H9 (cell line): ENCODE results near the gene FAM32A. TPM values are rescaled to one million over a fixed set of nuclear protein-coding genes. Genes with fewer than 3 reads are reported as not detected.

Experiments
- DNase-seq: peaks from one replicate; pipeline ENCODE4 v3.0.0-alpha.2; 2017
- H2AFZ ChIP-seq: one replicate; pipeline ENCODE4 v1.6.1; 2013; ENCODE audit warnings: mild to moderate bottlenecking, low read length, control low read depth, moderate library complexity
- H2AK5ac ChIP-seq: 2 replicates; pipeline ENCODE4 v1.6.1; 2013; ENCODE audit warnings: low read length, control low read depth, mixed read lengths; ENCODE audit not compliant: insufficient read length
- H2BK120ac ChIP-seq: one replicate; pipeline ENCODE4 v1.6.1; 2013; ENCODE audit warnings: low read depth, mild to moderate bottlenecking, low read length, control low read depth, inconsistent platforms; ENCODE audit not compliant: poor library complexity, severe bottlenecking
- H2BK12ac ChIP-seq: 2 replicates; pipeline ENCODE4 v1.6.1; 2013; ENCODE audit warnings: low read length, control low read depth, mixed read lengths, low read depth; ENCODE audit not compliant: insufficient read length
- H2BK15ac ChIP-seq: 2 replicates; pipeline ENCODE4 v1.6.1; 2013; ENCODE audit warnings: low read depth, low read length, control low read depth
- H2BK20ac ChIP-seq: one replicate; pipeline ENCODE4 v1.6.1; 2013; ENCODE audit warnings: low read depth, mild to moderate bottlenecking, low read length, control low read depth, inconsistent platforms; ENCODE audit not compliant: poor library complexity, severe bottlenecking
- H2BK5ac ChIP-seq: 2 replicates; pipeline ENCODE4 v1.6.1; 2013; ENCODE audit warnings: low read length, control low read depth, mixed read lengths; ENCODE audit not compliant: insufficient read length
- H3K14ac ChIP-seq: 2 replicates; pipeline ENCODE4 v1.6.1; 2013; ENCODE audit warnings: low read length, control low read depth; ENCODE audit not compliant: insufficient read depth
- H3K18ac ChIP-seq: 2 replicates; pipeline ENCODE4 v1.6.1; 2013; ENCODE audit warnings: low read depth, mild to moderate bottlenecking, mixed read lengths, low read length, control low read depth; ENCODE audit not compliant: insufficient read length
- H3K23ac ChIP-seq: 2 replicates; pipeline ENCODE4 v1.6.1; 2013; ENCODE audit warnings: low read length, control low read depth, mixed read lengths, low read depth; ENCODE audit not compliant: insufficient read length
- H3K23me2 ChIP-seq: 2 replicates; pipeline ENCODE4 v1.6.1; 2013; ENCODE audit warnings: low read depth, mild to moderate bottlenecking, mixed read lengths, low read length, control low read depth; ENCODE audit not compliant: insufficient read length, poor library complexity, severe bottlenecking
- H3K27ac ChIP-seq: 2 replicates; pipeline ENCODE4 v1.5.1; 2013; ENCODE audit warnings: low read length, control low read depth, mixed read lengths, low read depth; ENCODE audit not compliant: insufficient read length
- H3K27me3 ChIP-seq: 2 replicates; pipeline ENCODE4 v1.6.1; 2013; ENCODE audit warnings: low read length, control low read depth, inconsistent platforms; ENCODE audit not compliant: insufficient read depth
- H3K4ac ChIP-seq: 2 replicates; pipeline ENCODE4 v1.6.1; 2013; ENCODE audit warnings: low read depth, mild to moderate bottlenecking, control low read depth, inconsistent platforms, low read length, moderate library complexity
- H3K4me1 ChIP-seq: 2 replicates; pipeline ENCODE4 v1.6.1; 2013; ENCODE audit warnings: low read length, control low read depth, inconsistent platforms; ENCODE audit not compliant: insufficient read depth
- H3K4me2 ChIP-seq: 2 replicates; pipeline ENCODE4 v1.6.1; 2013; ENCODE audit warnings: low read length, control low read depth, mixed read lengths; ENCODE audit not compliant: insufficient read length, insufficient read depth
- H3K56ac ChIP-seq: 2 replicates; pipeline ENCODE4 v1.6.1; 2013; ENCODE audit warnings: low read depth, mild to moderate bottlenecking, mixed read lengths, low read length, control low read depth; ENCODE audit not compliant: insufficient read length
- H3K79me1 ChIP-seq: 2 replicates; pipeline ENCODE4 v1.6.1; 2013; ENCODE audit warnings: low read depth, mild to moderate bottlenecking, moderate library complexity, low read length, control low read depth, inconsistent platforms; ENCODE audit not compliant: insufficient read depth, poor library complexity, severe bottlenecking
- H3K79me2 ChIP-seq: 2 replicates; pipeline ENCODE4 v1.6.1; 2013; ENCODE audit warnings: low read length, control low read depth, inconsistent platforms; ENCODE audit not compliant: insufficient read depth
- H3K9ac ChIP-seq: 2 replicates; pipeline ENCODE4 v1.6.1; 2013; ENCODE audit warnings: low read length, control low read depth, mixed read lengths; ENCODE audit not compliant: insufficient read length; ENCODE audit errors: extremely low read depth
- H3K9me3 ChIP-seq: one replicate; pipeline ENCODE4 v1.6.1; 2013; ENCODE audit warnings: low read depth, low read length, inconsistent platforms; ENCODE audit not compliant: control insufficient read depth
- H3T11ph ChIP-seq: one replicate; pipeline ENCODE4 v1.6.1; 2013; ENCODE audit warnings: mild to moderate bottlenecking, low read length, control low read depth, inconsistent platforms
- H4K20me1 ChIP-seq: one replicate; pipeline ENCODE4 v1.6.1; 2013; ENCODE audit not compliant: control insufficient read depth, insufficient read length, insufficient read depth
- H4K5ac ChIP-seq: 2 replicates; pipeline ENCODE4 v1.6.1; 2013; ENCODE audit warnings: low read depth, mild to moderate bottlenecking, mixed read lengths, low read length, control low read depth; ENCODE audit not compliant: insufficient read length
- H4K8ac ChIP-seq: replicated peaks from 2 replicates; pipeline ENCODE4 v1.6.1; 2013; ENCODE audit warnings: low read length, control low read depth, mixed read lengths, low read depth; ENCODE audit not compliant: insufficient read length
- H4K91ac ChIP-seq: 2 replicates; pipeline ENCODE4 v1.6.1; 2013; ENCODE audit warnings: low read depth, mild to moderate bottlenecking, moderate library complexity, mixed read lengths, low read length, control low read depth; ENCODE audit not compliant: insufficient read length
- H3K27ac Mint-ChIP-seq, 3 experiments: 2 replicates in 2 of 3; 3 replicates in 1 of 3; pipeline ENCODE4 v1.8.0; 2020 to 2021; ENCODE audit warnings: mixed read lengths in 3 of 3, mild to moderate bottlenecking in 1 of 3, moderate library complexity in 1 of 3
- H3K27me3 Mint-ChIP-seq: 2 replicates; pipeline ENCODE4 v1.8.0; 2021; ENCODE audit warnings: low read depth, mild to moderate bottlenecking, moderate library complexity, mixed read lengths
- H3K36me3 Mint-ChIP-seq, 3 experiments: 2 replicates in 2 of 3; 3 replicates in 1 of 3; pipeline ENCODE4 v1.8.0; 2020 to 2021; ENCODE audit warnings: low read depth in 3 of 3, mixed read lengths in 3 of 3; ENCODE audit not compliant: insufficient read depth in 1 of 3
- H3K4me1 Mint-ChIP-seq, 2 experiments: 2 replicates each; pipeline ENCODE4 v1.8.0; 2020; ENCODE audit warnings: mixed read lengths in 2 of 2
- H3K4me3 Mint-ChIP-seq, 2 experiments: 2 replicates in 1 of 2; 3 replicates in 1 of 2; pipeline ENCODE4 v1.8.0; 2020 to 2021; ENCODE audit warnings: mild to moderate bottlenecking in 2 of 2, mixed read lengths in 2 of 2, moderate library complexity in 1 of 2
- H3K9me3 Mint-ChIP-seq, 2 experiments: 2 replicates in 1 of 2; 3 replicates in 1 of 2; pipeline ENCODE4 v1.8.0; 2020; ENCODE audit warnings: mild to moderate bottlenecking in 2 of 2, mixed read lengths in 2 of 2, moderate library complexity in 1 of 2
- CTCF ChIP-seq: fragments of 200-600 bp; sonication (generic); conservative IDR thresholded peaks from 3 replicates; pipeline ENCODE4 v1.8.0; 2021; ENCODE audit warnings: antibody characterized with exemption, mild to moderate bottlenecking
- WGBS: extraction: QIAGEN DNeasy Blood & Tissue Kit; methylation state at CpG from one replicate; pipeline ENCODE4 v1.1.7; 2013; ENCODE audit warnings: missing lambda C conversion rate, low lambda C conversion rate, mixed read lengths; ENCODE audit not compliant: insufficient read length; ENCODE audit errors: extremely low coverage; 5-methylcytosine and 5-hydroxymethylcytosine counted together
- total RNA-seq: library from RNA; stranded (reverse); gene quantifications from 2 replicates; pipeline ENCODE4 v1.2.1, GENCODE V29; 2021

Gene FAM32A
- total RNA-seq, 1 experiment from 2014 or later, result 91.9 TPM

DNA sequence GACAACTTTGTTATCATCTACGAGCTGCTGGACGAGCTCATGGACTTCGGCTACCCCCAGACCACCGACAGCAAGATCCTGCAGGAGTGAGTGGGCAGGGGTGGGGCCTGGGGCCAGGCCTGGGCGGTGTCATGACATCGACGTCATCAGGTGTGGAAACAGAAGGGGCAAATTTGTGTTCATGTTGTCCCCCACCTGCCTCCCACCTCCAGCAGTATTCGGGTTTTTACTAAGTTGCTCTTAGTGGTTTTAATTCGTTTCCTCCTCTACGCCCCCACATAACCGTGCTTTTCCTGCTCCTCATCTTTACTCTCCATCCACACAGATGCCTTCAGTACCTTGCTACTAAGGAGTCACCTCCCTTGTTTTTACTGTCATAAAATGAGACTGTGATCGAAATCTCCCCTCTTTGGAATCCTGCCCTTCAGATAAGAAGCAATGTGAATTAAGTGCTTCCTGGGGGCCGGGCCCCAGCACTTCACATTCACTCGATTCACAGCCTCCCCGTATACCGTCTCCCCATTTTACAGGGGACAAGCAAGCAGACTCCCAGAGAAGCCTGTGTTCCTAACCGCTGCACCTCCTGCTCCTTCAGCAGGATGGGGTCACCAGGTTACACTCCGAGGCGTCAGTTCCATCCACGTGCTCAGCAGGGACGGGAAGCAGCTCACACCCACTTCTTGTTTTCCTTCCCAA lies 23.0 kb downstream of the FAM32A start:
- Histone ChIP-seq H2BK5ac (no peak overlapping the region), H2BK15ac (no peak overlapping the region), H4K8ac (no peak overlapping the region), H3K9me3 (no peaks in the 10 kb centered on the region), H4K20me1 (no peaks in the 10 kb centered on the region), H3K79me2 (no peaks in the 10 kb centered on the region), H3K4me1 (no peaks in the 10 kb centered on the region), H2BK12ac (no peak overlapping the region), H2BK120ac (no peak overlapping the region), H3K27me3 (no peaks in the 10 kb centered on the region), H3K18ac (no peak overlapping the region), H2AK5ac (no peak overlapping the region), H4K91ac (no peak overlapping the region), H3K9ac (no peak overlapping the region), H3T11ph (no peak overlapping the region), H3K56ac (no peak overlapping the region), H3K4ac (no peak overlapping the region), H3K23me2 (no peaks in the 10 kb centered on the region), H4K5ac (no peak overlapping the region), H3K14ac (no peak overlapping the region), H3K79me1 (no peaks in the 10 kb centered on the region), H2AFZ (no peak overlapping the region), H3K23ac (no peak overlapping the region), H3K27ac (no peak overlapping the region), H2BK20ac (no peak overlapping the region), H3K4me2 (no peak overlapping the region)
- Mint-ChIP-seq H3K27ac (peak overlapping the region in 1 of 3 experiments; percentile 82; a peak in 2 of 7 replicates), H3K4me1 (no peaks in the 10 kb centered on the region), H3K27me3 (no peaks in the 10 kb centered on the region), H3K36me3 (peaks cover 4 to 32% (median 20%) of the 10 kb centered on the region in 3 experiments; a peak in 6 of 7 replicates), H3K4me3 (no peak overlapping the region; a peak in 1 of 5 replicates), H3K9me3 (no peaks in the 10 kb centered on the region)
- WGBS, result no CpG with 5 or more reads among the region's 21 CpGs
- TF ChIP-seq CTCF, result no peak
- no peak for DNase-seq
